Measurements from ENCODE around the gene DHX35. TPM values are rescaled to one million over a fixed set of nuclear protein-coding genes. Genes with fewer than 3 reads are reported as not detected.
A peak's percentile ranks its signal among the peaks of the same experiment; 100 is the strongest.

The DHX35 gene
- total and polyA plus RNA-seq, 2 of the 8 experiments (the other 6 are each of a cell fraction or from before 2014, with no cell fraction given): 21.9 to 27.7 TPM

GRCh38 chr20:39049684-39050554 lies 87.8 kb downstream of the DHX35 start (continued):
- peak; percentile 49 for TF ChIP-seq CREB1 (IDR thresholded peaks at IDR 0.05)
- no peak for TF ChIP-seq POU5F1 (IDR thresholded peaks at IDR 0.05; ENCODE audit: low read depth, low read length)
- 0 out of 3 replicates have a peak, but pooled peaks of 1 of the 2 experiments have one; percentile 41 for TF ChIP-seq POLR2A (IDR thresholded peaks at IDR 0.05; ENCODE audit: control extremely low read depth in 1 of 2, low read depth in 2 of 2, low read length in 2 of 2)
- TF ChIP-seq JUN (IDR thresholded peaks at IDR 0.05; ENCODE audit: low read depth, low read length): no peak
- TF ChIP-seq GABPA (IDR thresholded peaks at IDR 0.05; ENCODE audit: borderline replicate concordance, insufficient read depth, low read length): peak; percentile 81; the same call in 1 of the 2 replicates
- no peak for TF ChIP-seq NRF1 (IDR thresholded peaks at IDR 0.05; ENCODE audit: low read depth, low read length)
- no peak for TF ChIP-seq SUZ12 (IDR thresholded peaks at IDR 0.05; ENCODE audit: low read length)
- no peak for TF ChIP-seq EGR1 (IDR thresholded peaks at IDR 0.05; ENCODE audit: borderline replicate concordance, low read depth, low read length)
- TF ChIP-seq RAD21 (IDR thresholded peaks at IDR 0.05 in 1 of 2, conservative IDR thresholded peaks at IDR 0.05 in 1 of 2; ENCODE audit: low read depth in 2 of 2, low read length in 2 of 2): peak; percentile 94 to 98
- TF ChIP-seq EZH2 (IDR thresholded peaks at IDR 0.05; ENCODE audit: low read depth, low read length, severe bottlenecking): no peak
- 0 out of 2 replicates have a peak, but pooled peaks have one; percentile 30 for TF ChIP-seq JUND (IDR thresholded peaks at IDR 0.05; ENCODE audit: low read length)
- no peak for TF ChIP-seq EP300 (IDR thresholded peaks at IDR 0.05; ENCODE audit: borderline replicate concordance in 1 of 2, low read depth in 2 of 2, low read length in 2 of 2)
- TF ChIP-seq, protein P1, sequence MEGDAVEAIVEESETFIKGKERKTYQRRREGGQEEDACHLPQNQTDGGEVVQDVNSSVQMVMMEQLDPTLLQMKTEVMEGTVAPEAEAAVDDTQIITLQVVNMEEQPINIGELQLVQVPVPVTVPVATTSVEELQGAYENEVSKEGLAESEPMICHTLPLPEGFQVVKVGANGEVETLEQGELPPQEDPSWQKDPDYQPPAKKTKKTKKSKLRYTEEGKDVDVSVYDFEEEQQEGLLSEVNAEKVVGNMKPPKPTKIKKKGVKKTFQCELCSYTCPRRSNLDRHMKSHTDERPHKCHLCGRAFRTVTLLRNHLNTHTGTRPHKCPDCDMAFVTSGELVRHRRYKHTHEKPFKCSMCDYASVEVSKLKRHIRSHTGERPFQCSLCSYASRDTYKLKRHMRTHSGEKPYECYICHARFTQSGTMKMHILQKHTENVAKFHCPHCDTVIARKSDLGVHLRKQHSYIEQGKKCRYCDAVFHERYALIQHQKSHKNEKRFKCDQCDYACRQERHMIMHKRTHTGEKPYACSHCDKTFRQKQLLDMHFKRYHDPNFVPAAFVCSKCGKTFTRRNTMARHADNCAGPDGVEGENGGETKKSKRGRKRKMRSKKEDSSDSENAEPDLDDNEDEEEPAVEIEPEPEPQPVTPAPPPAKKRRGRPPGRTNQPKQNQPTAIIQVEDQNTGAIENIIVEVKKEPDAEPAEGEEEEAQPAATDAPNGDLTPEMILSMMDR (IDR thresholded peaks at IDR 0.05; ENCODE audit: control extremely low read depth in 1 of 3, insufficient read depth in 1 of 3, low read depth in 1 of 3, low read length in 3 of 3): peak; percentile 89 to 98 (median 94)
- no peak for TF ChIP-seq TCF12 (IDR thresholded peaks at IDR 0.05; ENCODE audit: low read depth, low read length)
- TF ChIP-seq CBX8 (IDR thresholded peaks at IDR 0.05; ENCODE audit: borderline replicate concordance, low read depth, low read length): no peak
- TF ChIP-seq SAP30 (IDR thresholded peaks at IDR 0.05; ENCODE audit: insufficient read depth, insufficient replicate concordance, low read length): no peak
- no peak for TF ChIP-seq SP2 (IDR thresholded peaks at IDR 0.05; ENCODE audit: low read length)
- TF ChIP-seq USF2 (IDR thresholded peaks at IDR 0.05; ENCODE audit: low read length): no peak
- TF ChIP-seq CBX5 (IDR thresholded peaks at IDR 0.05; ENCODE audit: low read depth, low read length): no peak
- no peak for TF ChIP-seq SP4 (IDR thresholded peaks at IDR 0.05; ENCODE audit: low read length)
